ENCODE results near the gene PER3.

DNA sequence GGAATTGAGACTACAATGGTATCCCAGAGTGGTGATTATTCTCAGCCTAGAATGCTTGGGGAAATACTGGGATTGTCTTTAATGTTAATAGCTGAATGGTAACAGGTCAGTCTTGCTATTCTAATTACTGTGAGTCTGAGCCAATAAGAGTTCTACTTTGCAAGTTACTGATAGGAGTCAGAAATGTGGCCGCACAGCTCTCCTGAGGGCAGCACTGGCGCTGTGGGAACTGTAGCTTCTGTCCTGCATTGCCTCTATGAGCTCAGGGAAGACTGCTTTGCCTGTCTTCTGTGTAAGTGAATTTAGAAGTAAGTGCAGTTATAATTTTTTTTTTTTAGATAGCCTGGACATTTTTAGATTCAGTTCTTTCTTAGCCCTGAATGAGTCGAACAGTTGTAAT lies 23.0 kb upstream of the PER3 start:
- TF ChIP-seq CTCF (IDR thresholded peaks at IDR 0.05) (no peak), POLR2A (IDR thresholded peaks at IDR 0.05) (no peak)
